Stimulated activated CD8-positive, alpha-beta memory T cell treated with anti-CD3 and anti-CD28 coated beads, Interleukin-7, amount 100 ng/mL, for 1 hour (primary cell): ENCODE results near the gene SNN.

ENCODE experiments used
- DNase-seq, 2 donors: peaks; one replicate each; pipeline ENCODE4 v3.0.0-alpha.2; 2020; ENCODE audit warnings: low read depth in 2 of 2

Gene SNN

DNA sequence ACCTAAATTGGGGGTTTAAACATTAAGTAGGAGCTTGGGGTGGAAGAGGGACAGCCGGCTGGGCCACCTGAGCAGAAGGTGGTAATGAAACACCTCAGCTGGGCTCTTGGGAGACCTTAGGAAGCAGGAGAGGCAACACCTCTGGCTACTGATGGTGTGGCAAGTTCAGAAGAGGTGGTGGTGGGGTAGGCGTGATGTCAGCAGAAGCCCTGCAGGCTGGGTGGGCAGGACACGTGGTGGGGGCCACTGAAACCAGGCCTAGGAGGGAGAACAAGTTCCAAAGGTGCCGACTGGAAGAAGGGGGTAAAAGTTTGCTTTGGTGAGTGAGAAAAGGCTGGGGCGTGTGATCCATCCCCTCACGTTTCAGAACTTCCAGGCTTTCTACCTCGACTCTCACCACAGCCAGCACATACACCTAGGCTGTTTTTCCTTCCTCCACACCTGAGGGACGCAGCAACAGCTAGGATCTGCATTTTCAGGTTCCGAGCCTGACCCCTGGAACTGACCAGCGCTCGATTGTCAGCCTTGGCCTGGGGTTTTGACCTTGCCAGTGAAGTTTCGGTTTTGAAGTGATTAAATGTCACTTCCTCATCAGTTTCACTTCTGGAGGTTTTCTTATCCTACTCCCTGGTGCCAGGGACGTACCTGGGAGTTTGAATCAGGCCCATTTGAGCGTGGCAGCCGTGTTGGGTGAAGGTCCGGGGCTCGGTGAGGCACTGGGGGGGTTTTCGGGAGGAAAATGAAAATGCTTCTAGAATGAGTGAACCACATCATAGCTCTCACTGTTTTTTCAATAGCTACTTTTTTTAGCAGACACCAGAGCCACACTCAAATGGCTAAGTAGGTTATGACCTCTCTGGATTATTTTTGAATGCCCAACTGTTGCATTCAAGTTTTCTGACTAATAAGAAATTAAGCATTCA lies 10.0 kb downstream of the SNN start:
- DNase-seq, result no peak

DNA sequence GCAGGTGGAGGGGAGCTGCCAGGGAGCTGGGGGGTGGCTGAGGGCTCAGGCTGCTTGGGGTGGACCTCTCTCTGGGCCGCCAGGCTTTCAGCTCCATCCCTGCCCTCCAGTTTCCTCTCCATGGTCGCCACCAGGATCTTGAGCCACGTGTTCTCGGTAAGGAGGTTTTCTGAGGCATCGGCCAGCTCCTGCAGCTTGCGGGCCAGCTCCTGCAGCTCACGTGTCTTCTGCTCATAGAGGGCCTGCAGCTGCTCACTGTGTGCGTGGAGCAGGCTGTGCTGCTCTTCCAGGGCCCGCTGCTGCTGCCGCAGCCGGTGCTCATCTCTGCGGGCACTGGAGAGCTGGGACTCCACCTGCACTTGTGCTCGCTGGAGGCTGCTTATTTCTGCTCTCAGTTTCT lies 11.0 kb downstream of the SNN start:
- no peak for DNase-seq

DNA sequence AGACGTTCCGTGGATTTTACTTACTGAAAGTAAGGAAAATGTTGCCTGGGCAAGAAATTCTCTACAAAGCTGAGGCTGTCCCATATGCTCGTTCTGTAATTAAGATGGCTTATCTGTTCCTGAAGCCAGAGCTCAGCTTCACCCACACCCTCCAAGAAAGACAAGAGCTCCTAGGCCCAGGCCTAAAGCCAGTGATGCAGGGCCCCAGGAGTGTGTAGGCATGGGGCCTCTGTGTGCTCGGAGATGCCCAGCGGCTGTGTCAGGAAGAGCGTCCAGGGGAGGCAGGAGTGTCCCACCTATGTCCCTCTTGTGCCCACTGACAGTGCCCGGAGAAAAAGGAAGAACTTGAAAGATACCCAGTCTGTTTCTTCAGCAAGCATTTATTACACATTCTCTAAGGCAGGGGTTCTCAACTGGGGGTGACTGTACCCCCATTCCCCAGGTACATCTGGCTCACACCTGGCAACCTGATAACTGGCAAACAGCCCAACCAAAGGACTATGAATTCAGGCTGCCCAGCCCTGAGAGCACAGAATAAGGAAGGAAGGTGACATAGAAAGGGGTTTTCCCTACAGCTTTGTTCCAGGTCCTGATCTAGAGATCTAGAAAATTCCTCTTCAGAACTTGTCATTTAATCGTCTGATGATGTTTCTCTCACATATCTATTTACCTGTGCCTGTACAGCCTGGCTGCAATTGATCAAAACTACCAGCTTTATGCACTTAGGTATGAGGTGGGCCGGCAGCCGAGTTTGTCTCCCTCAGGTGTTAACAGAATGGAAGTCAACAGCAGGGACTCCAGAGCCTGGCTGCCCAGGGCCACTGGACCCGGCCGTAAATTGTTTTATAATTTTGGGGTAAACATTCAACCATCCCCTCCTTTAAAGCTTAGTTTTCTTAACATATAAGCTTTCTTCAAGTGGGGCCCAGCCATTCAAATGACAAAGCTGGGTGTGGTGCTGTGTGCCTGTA lies 12.0 kb downstream of the SNN start:
- DNase-seq, result no peak

DNA sequence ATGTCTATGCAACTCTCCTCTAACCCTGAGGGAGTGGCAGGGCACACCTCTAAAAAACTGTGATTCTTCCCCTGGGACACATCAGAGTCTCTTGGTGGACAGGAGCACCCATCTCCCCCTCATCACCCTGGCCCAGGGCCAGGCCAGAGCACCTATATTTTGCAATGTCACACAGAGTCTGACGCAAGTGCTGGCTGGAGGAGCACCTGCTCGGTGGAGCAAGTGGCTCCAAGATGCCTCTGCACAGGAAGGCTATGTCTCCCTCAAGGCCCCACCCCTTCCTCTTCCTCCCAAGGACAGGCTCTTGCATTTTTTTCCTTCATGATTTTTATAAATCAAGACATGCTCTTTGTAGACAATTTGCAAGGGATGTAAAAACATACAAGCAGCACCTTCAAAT lies 13.3 kb downstream of the SNN start:
- DNase-seq, result no peak

DNA sequence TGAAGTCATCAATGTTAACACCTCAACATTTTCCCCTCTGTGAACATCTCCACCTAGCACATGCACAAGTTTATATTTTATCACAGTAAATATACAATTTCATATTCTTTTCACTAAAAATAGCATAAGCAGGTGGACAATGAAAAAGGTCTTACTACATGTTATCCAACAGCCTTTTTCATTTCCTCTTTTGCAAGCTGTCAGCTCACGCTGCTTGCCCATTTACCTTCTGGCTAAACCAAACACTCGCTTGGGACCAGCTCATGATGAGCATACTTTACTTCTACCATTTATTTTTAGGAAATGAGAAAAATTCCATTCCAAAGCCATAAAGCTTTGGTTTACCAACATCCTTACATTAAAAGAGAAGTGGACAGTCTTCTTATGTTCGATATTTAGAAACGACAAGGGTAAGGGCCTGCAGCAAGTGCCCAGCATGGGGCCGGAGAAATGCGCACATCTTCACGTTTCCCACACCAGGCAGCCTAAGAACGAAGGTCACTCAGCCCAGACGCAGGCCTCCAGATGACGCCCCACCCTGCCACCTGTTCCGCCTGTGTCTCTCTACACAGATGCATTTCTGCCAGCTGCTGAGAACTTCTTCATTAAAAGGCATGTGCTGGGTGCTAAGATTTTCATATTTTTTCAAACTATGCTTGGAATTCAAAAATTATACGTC lies 13.9 kb downstream of the SNN start:
- DNase-seq, result no peak

DNA sequence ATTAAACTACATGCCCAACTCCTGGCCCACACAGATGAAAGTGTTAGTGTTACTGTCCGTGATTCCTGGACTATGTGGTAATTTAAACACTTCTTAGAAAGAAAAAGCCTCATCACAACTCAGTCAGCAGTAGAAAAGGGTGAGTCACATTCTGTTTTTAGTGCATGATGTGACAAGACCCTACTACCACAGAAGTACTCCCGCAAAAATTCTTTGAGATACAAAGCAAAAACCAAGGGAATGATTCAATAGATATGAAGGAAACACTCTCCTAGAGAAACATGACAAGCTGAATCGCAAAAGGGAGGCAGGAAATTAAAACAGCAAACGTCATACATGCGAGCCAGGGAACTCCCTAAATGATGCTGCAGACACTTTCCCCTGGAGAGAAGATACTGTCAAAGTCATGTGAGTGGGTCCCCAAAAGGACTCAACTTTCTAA lies 14.4 kb downstream of the SNN start:
- DNase-seq, result no peak

DNA sequence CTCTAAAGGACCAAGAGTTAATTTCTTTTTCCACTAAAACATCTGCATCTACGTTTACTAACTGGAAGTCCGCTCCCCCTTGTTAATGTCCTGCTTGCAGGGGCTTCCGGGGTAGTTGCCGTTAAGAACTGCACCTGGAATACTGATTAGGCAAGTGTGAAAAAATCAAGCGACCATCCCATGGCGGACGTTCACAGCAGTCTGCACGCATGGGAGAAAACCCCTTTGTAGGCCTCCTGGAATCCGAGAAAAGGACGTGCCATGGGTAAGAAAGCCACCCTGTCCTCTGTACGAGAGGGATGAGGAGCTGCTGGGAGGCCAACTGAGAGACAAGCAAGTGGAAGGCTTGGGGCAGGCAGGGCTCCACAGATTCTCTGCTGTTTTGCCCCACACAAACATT lies 14.9 kb downstream of the SNN start:
- DNase-seq, result no peak

DNA sequence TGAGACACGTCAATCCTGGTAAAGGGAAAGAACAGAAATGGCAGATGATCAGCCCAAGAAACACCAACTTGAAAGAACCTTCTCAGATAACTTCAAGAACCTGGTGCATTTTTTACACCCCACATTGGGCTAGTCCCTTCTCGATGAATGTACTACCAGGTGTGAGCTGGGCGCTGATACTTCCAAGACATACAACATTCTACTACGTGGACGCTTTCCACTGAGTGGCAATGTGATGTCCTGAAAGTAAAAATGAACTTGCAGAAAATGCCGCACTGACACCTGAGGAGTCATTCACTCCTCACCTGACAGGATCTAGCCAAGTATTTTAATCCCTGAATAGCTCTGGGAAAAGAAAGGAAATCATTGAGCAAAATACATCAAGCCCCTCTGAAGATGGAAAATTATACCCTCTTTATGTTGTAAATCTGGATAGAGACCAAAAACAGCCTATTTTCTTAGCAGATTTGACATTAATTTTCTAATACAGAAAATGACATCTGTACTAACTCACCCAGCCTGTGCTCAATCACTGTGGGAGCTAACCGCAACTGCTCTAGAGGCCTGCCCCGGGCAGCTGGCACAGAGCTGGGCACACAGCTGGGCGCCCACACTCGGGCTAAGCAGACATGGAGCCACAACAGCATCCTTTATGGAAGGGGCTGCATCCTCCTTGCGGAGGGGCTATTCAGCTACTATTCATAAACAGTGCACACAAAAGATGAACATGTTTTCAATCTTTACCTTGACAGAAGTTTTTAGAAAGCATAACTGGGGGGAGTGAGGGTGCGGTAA lies 16.2 kb downstream of the SNN start:
- no peak for DNase-seq

DNA sequence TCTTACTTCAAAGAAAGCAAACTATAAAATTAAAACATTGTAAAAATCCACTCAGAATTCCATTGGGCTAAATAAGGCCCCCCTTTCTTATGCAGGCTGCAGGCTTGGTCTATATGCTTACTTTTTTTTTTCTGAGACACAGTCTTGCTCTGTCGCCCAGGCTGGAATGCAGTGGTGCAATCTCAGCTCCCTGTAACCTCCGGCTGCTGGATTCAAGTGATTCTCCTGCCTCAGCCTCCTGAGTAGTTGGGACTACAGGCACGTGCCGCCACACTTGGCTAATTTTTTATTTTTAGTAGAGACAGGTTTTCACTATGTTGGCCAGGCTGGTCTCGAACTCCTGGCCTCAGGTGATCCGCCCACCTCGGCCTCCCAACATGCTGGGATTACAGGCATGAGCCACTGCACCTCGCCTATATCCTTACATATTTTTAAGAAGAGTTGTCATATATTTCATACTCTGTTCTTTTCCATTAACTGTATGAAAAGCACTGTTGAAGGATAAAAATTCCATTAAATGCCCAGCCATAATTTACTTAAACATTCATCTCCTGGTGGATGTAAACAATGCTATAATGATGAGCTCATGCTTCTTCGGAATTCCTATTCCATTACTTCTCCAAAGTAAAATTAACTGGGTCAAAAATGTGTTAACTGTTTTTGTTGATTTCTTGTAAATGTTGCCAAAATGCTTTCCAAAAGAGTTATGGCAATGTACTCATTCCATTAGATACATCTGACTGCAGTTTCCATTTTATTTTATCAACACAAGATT lies 17.8 kb downstream of the SNN start:
- DNase-seq, result no peak

DNA sequence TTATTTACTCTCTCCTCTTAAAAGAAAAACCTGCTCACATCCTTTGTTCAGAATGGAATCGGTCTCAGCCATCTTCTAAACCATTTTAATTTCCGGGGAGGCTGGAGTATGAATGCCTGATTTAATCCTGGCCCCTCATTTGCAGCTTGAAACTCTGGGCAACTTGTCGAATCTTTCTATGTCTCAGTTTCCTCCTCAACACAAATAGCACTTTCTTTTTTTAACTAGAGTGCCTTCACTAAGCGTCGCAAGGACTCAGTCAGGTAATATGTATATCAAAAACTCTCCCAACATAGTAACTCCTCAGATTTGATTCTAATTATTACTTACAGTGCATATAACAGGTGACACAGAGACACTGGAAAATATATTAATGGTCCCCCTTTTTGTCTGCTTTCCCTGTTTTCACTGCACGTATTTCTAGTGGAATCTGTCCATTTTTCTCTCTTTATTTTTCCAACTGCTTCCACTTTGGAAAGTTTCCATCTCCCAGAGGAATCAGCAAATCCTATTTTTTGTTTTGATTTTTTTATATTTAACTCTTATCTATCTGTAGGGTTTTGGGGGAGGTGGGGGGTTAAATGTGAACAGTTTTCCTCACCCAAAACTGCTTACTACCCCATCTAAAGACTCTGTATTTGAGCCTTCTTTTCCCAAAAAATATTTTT lies 18.6 kb downstream of the SNN start:
- DNase-seq, result no peak

DNA sequence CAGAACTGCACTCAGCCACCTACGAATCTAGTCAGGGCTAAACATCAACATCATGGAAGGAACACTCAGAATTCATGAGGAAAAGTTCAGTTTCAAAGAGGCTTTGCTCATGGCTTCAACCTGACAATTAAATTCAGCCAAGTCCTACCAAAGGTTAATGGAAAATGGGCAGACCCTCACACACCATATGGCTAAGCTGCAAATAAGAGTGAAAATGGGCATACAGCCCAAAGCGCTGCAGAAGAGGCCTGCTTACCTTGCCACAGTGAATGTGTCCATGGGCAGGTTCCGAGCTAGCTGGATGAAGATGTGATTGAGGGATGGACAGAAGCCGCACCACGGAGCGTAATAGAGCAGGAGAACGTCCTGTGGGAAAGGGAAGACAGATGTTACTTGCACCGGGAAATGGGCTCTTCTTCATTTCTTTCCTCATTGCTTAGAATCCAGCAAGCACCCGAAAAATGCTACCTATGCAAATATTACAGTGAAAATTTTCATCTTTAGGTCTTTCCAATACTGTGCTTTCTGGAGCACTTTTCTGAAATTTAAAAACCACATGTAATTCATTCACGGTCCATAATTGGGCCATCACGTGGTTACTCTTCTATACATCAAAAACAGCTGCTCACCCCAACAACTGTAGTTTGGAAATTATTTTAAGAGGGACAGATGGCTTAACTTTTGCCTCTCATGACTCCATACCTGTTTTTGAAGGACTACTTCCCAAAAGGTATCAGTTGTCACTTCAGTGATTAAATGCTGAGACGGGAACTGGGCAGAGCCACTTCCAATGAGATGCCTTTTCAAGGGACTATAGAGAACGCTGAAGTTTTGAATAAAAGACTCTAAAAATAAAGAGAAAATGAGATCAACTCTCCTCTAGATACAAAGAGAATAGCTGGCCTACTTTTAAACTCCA lies 19.6 kb downstream of the SNN start:
- DNase-seq, result no peak

DNA sequence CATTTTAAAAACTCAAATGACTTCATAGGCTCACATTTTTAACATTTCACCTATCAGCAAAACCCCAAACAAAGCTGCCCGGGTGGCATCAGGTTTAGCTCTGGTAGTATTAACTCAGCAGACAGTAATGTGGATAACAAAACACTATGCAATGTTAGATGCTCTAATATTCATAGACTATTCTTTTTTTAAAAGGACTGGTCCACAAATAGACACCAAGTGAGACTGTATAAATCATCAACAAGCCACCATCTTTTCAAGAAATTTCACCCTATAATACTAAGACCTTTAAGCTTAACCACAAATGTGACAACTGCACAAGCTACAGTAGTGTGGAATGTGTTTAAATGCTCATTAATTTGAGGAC lies 20.2 kb downstream of the SNN start:
- no peak for DNase-seq

DNA sequence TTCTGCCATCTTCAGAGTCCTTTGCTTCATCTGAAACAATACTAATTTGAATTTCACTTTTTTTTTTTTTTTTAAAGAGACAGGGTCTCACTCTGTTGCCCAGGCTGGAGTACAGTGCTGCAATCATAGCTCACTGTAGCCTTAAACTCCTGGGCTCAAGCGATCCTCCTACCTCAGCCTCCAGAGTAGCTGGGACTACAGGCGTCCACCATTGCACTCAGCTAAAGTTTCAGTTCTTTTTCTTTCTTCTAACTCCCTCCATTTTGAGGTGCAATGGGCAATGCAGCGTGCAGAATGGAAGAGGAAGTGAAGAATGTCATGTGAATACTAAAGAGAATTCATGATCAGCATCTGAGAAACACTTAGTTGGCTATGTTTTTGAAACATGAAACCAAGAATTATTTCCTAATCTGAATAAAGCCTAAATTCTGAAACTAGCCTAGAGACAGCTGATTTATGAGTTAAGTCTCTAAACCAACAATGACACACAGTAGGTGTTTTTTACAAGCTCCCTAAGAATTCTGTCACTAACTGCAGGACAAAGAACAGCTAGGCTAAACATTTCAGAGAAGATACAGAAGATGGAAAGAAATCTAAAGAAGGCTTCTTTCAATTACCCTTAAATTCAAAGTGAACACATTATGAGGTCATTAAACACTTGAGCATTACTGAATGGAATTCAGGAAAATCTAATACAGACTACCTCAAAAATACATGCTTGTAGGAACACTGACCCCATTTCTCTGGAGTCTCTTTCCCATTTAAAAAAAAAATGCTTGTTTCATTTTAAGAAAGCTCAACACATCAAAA lies 21.0 kb downstream of the SNN start:
- DNase-seq, result no peak

DNA sequence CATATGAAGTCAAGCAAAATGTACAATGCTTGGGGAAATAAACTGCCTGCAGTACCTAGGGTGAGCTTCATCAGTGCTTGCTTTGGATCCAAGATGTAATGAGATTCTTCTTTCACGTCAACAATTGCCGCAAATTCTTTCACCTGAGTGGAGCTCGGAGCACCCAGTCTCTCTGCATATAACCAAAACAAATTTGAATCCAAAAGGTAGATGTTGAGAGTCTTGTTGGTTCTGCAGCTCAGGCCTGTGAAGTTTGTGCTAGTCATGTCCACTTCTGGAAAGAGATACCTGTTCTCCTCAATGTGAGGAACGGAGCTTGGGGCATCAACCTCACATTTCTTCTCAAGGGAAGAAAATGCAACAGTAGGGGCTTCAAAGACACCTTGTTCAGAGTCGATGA lies 23.0 kb downstream of the SNN start:
- no peak for DNase-seq

DNA sequence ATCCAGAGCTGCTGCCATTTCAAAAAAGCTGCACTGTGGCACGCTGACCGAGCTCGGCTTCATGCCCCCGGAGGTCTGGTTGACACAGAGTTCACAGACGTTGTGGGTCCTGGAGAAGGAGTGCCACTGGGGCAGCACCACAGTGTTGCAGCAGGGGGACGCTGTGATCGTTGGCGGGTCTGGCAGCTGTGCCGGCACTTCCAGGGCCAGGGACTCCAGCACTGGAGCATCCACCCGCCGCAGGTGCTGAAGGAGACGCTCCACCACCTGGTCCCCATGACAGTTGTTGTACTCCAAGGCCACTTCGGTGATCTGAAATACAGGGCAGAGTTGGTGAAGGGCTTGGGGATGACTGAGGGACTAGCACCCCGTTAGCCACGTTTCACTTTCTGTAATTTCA lies 23.5 kb downstream of the SNN start:
- no peak for DNase-seq

DNA sequence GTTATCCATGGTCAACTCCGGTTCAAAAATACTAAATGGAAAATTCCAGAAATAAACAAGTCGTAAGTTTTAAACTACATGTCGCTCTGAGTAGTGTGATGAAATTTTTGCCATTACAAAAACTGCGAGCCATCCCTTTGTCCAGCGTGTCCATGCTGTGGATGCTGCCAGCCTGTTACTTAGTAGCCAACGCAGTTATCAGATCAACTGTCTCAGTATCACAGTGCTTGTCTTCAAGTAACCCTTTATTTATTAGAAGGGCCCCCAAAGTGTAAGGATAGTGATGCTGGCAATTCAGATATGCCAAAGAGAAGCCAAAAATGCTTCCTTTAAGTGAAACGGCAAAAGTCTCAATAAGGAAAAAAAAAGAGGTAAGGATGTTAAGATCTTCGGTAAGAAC lies 23.9 kb downstream of the SNN start:
- DNase-seq, result no peak

DNA sequence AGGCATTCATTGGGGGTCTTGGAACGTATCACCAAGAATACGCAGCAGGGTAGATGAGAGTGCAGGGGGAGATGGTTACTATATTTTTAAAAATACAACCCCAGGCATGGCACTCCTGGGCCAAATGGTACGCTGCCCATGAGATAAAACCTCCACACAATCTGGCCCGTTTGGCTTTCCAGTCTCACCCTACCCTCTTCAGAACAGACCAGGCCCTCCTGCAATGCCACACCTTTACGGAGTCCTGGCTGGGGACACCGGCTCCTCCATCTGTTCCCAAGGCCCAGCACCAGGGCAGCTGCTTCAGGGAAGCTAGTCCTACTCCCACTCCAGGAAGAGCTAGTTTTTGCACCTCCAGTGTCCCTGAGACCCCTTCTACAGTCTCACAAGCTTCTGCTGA lies 24.4 kb downstream of the SNN start:
- no peak for DNase-seq
